ENCODE data around the gene MYO5B. TPM values are rescaled to one million over a fixed set of nuclear protein-coding genes. Genes with fewer than 3 reads are reported as not detected.

MYO5B gene
- total RNA-seq, 1 experiment from 2014 or later, result 32.1 TPM

- POLR2A ChIA-PET, result no interaction called here
- TF ChIP-seq SIN3A (IDR thresholded peaks at IDR 0.05; ENCODE audit: low read depth) (no peak), SRF (IDR thresholded peaks at IDR 0.05; ENCODE audit: low read depth) (no peak), ZBTB33 (IDR thresholded peaks at IDR 0.05; ENCODE audit: extremely low read depth, insufficient replicate concordance, low read length) (no peak), YY1 (IDR thresholded peaks at IDR 0.05; ENCODE audit: extremely low read depth, insufficient replicate concordance, low read depth, low read length) (no peak), EGR1 (IDR thresholded peaks at IDR 0.05; ENCODE audit: low read depth) (no peak), MAX (IDR thresholded peaks at IDR 0.05) (no peak), FOSL1 (IDR thresholded peaks at IDR 0.05; ENCODE audit: low read depth) (no peak), ZNF274 (IDR thresholded peaks at IDR 0.05; ENCODE audit: low read depth, low read length) (no peak), CTCF (IDR thresholded peaks at IDR 0.05 in 2 of 3, conservative IDR thresholded peaks at IDR 0.05 in 1 of 3; ENCODE audit: borderline replicate concordance in 1 of 3, insufficient read depth in 1 of 3, low read depth in 2 of 3, low read length in 2 of 3) (no peak), CBX3 (IDR thresholded peaks at IDR 0.05; ENCODE audit: low read depth) (no peak), EZH2 (IDR thresholded peaks at IDR 0.05) (no peak), POLR2AphosphoS5 (IDR thresholded peaks at IDR 0.05; ENCODE audit: low read depth, low read length) (no peak), SP1 (IDR thresholded peaks at IDR 0.05; ENCODE audit: low read depth) (no peak), ZFX (IDR thresholded peaks at IDR 0.05) (no peak)
- Histone ChIP-seq H3K27me3 (ENCODE audit: insufficient read depth, low read length) (no peaks in the 10 kb centered on the region), H3K4me3 (replicated peaks in 1 of 2; ENCODE audit: low read depth in 1 of 2, low read length in 2 of 2) (no peak overlapping the region), H4K20me1 (ENCODE audit: insufficient read depth) (no peaks in the 10 kb centered on the region), H2AFZ (ENCODE audit: low read depth, low read length, poor library complexity, severe bottlenecking) (no peak overlapping the region), H3K27ac (ENCODE audit: low read depth, low read length) (no peak overlapping the region), H3K79me2 (ENCODE audit: insufficient read depth, low read length) (no peaks in the 10 kb centered on the region), H3K4me1 (ENCODE audit: control insufficient read depth in 1 of 2, insufficient read depth in 2 of 2, low read length in 2 of 2) (no peaks in the 10 kb centered on the region), H3K9ac (ENCODE audit: low read length) (no peak overlapping the region), H3K36me3 (ENCODE audit: control insufficient read depth in 1 of 2, insufficient read depth in 2 of 2, low read length in 2 of 2) (no peaks in the 10 kb centered on the region), H3K4me2 (ENCODE audit: low read length) (no peak overlapping the region), H3K9me3 (ENCODE audit: control insufficient read depth in 1 of 2, insufficient read depth in 1 of 2, low read depth in 1 of 2, low read length in 2 of 2) (no peaks in the 10 kb centered on the region), H3K9me2 (ENCODE audit: insufficient read depth) (no peaks in the 10 kb centered on the region; the same call in 1 of the 2 replicates)
- ATAC-seq, result peak; percentile 20; the same call in 1 of the 2 replicates
- CTCF ChIA-PET, result no interaction called here
- no TSS peak for BruUV-seq (replicated peaks)
- RAD21 ChIA-PET (ENCODE audit: low non-redundant PET in 1 of 2, low total read pairs in 2 of 2, uncharacterized antibody in 2 of 2, unreplicated experiment in 2 of 2), result no interaction called here
- DNase-seq (ENCODE audit: low read depth, low spot score), result no peak
- intact Hi-C loops (cut with micrococcal nuclease), result no loop called here
These were observed 134.1 kb downstream of the MYO5B start for GRCh38 chr18:50060822-50061221.
